Lung (tissue), 12 donors: Measurements from ENCODE around the gene GOT1. TPM values are rescaled to one million over a fixed set of nuclear protein-coding genes. Genes with fewer than 3 reads are reported as not detected.

Experiments used
- ATAC-seq: fragments of 200-7000 bp; cut with Tn5 transposase; one replicate; pipeline ENCODE4 v1.9.1; 2020; ENCODE audit warnings: moderate number of reproducible peaks; ENCODE audit not compliant: insufficient read depth, low FRiP score
- DNase-seq, 3 donors: peaks; one replicate each; pipeline ENCODE4 v3.0.0-alpha.2; 2013 to 2017
- H3K27ac ChIP-seq, 2 donors: one replicate each; pipeline ENCODE4 v1.5.1; 2013; ENCODE audit warnings: mild to moderate bottlenecking in 2 of 2, moderate library complexity in 2 of 2, control low read depth in 1 of 2, inconsistent platforms in 1 of 2, low read depth in 1 of 2, low read length in 1 of 2
- H3K27me3 ChIP-seq, 3 donors: one replicate each; pipeline ENCODE4 v1.5.1; 2013; ENCODE audit warnings: low read length in 2 of 3; ENCODE audit not compliant: control insufficient read depth in 3 of 3, insufficient read depth in 3 of 3
- H3K36me3 ChIP-seq, 4 donors: one replicate each; pipeline ENCODE4 v1.5.1; 2013; ENCODE audit warnings: low read length in 4 of 4, mild to moderate bottlenecking in 1 of 4, moderate library complexity in 1 of 4; ENCODE audit not compliant: control insufficient read depth in 4 of 4, insufficient read depth in 4 of 4
- H3K4me1 ChIP-seq, 5 donors: one replicate each; pipeline ENCODE4 v1.5.1; 2013; ENCODE audit warnings: low read length in 5 of 5, mild to moderate bottlenecking in 2 of 5, moderate library complexity in 1 of 5; ENCODE audit not compliant: control insufficient read depth in 5 of 5, insufficient read depth in 5 of 5
- H3K4me3 ChIP-seq: one replicate; pipeline ENCODE4 v1.5.1; 2013; ENCODE audit warnings: mild to moderate bottlenecking, control low read depth, moderate library complexity
- H3K9ac ChIP-seq, 2 donors: one replicate each; pipeline ENCODE4 v1.5.1; 2013; ENCODE audit warnings: low read length in 2 of 2, control low read depth in 1 of 2; ENCODE audit not compliant: insufficient read depth in 1 of 2
- H3K9me3 ChIP-seq, 4 donors: one replicate each; pipeline ENCODE4 v1.5.1; 2013; ENCODE audit warnings: low read length in 3 of 4, mild to moderate bottlenecking in 1 of 4, moderate library complexity in 1 of 4; ENCODE audit not compliant: control insufficient read depth in 4 of 4, insufficient read depth in 3 of 4
- WGBS, 2 donors: extraction: QIAGEN DNeasy Blood & Tissue Kit; methylation state at CpG; one replicate each; pipeline ENCODE4 v1.1.7; 2013; 5-methylcytosine and 5-hydroxymethylcytosine counted together
- polyA plus RNA-seq, 2 donors: library from polyadenylated mRNA; stranded (reverse); fragments of 200-250 nt; gene quantifications; one replicate each; pipeline ENCODE4 v1.2.1, GENCODE V29; 2013
- total RNA-seq, 2 donors: library from RNA; depleted of rRNA in 1 of 2; stranded (reverse); fragments of >200 nt in 1 of 2; gene quantifications; one replicate each; pipeline ENCODE4 v1.2.1, GENCODE V29; 2014 to 2021
- TF ChIP-seq, protein P1 (sequence below): IDR thresholded peaks from 2 replicates; pipeline ENCODE4 v1.5.1; 2012; ENCODE audit warnings: mild to moderate bottlenecking; ENCODE audit errors: control extremely low read depth, extremely low read depth
- donor health status: control.
- donor health status: control.
- donor health status: Bipolar disorder and iron deficiency.
- donor health status: healthy.
- donor health status: DM: yes; HTN: yes; CAD: no.

GOT1 gene
- total and polyA plus RNA-seq, 4 donors = 14.6 to 35.3 (median 24.0) TPM

DNA sequence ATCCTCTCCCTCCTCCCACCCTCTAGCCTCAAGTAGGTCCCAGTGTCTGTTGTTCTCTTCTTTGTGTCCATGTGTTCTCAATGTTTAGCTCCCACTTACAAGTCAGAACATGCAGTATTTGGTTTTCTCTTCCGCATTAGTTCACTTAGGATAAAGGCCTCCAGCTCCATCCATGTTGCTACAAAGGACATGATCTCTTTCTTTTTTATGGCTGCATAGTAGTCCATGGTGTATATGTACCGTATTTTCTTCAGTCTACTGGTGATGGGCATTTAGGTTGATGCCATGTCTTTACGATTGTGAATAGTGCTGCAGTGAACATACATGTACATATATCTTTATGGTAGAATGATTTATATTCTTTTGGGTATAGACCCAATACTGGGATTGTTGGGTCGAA is 1.6 kb upstream of the GOT1 start:
- DNase-seq (no peak), ATAC-seq (no peak)
- Histone ChIP-seq H3K9me3 (no peaks in the 10 kb centered on the region), H3K9ac (no peak overlapping the region), H3K36me3 (peaks cover 0 to 3% (median 1%) of the 10 kb centered on the region in 4 donors), H3K27ac (peak overlapping the region in 1 of 2 donors; percentile 97), H3K27me3 (no peaks in the 10 kb centered on the region), H3K4me1 (peaks cover 0 to 15% (median 4%) of the 10 kb centered on the region in 5 donors), H3K4me3 (no peak overlapping the region)
- 94 to 96% methylated on average over 4 of the region's 4 CpGs for WGBS, 2 donors
- TF ChIP-seq, protein P1, sequence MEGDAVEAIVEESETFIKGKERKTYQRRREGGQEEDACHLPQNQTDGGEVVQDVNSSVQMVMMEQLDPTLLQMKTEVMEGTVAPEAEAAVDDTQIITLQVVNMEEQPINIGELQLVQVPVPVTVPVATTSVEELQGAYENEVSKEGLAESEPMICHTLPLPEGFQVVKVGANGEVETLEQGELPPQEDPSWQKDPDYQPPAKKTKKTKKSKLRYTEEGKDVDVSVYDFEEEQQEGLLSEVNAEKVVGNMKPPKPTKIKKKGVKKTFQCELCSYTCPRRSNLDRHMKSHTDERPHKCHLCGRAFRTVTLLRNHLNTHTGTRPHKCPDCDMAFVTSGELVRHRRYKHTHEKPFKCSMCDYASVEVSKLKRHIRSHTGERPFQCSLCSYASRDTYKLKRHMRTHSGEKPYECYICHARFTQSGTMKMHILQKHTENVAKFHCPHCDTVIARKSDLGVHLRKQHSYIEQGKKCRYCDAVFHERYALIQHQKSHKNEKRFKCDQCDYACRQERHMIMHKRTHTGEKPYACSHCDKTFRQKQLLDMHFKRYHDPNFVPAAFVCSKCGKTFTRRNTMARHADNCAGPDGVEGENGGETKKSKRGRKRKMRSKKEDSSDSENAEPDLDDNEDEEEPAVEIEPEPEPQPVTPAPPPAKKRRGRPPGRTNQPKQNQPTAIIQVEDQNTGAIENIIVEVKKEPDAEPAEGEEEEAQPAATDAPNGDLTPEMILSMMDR = no peak

DNA sequence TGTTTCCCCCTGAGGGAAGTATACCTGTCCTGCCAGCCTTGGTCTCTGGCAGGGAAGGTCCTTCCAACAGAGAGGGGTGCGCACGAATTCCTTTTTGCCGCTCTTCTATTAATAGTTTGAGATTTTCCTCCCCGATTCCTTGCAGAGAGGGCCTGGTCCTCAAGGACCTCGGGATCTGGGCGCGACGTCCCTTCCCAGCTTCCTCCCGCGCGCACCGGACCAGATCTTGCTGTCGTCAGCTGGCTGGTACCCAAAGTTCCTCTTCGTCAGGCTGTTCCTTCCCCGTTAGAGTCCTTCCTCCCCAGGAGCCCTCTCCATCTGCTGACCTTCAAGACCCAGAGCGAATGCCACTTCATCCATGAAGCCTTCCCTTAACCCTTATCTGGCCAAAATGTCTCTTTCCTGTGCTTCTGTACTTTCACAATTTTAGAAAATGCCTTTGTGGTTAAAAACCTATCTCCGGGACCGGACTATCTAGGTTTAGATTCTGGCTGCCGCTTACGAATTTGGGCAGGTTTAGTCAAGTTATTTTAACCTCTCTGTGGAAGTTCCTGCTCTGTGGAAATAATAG is 851 bp upstream of the GOT1 start:
- H3K9me3 ChIP-seq = no peaks in the 10 kb centered on the region
- no peaks in the 10 kb centered on the region for H3K27me3 ChIP-seq
- ATAC-seq (peak; percentile 28), DNase-seq (peak in 2 of 3 donors; percentile 52 to 63)
- peaks cover 0 to 15% (median 4%) of the 10 kb centered on the region in 5 donors for H3K4me1 ChIP-seq
- peaks cover 0 to 4% (median 1%) of the 10 kb centered on the region in 4 donors for H3K36me3 ChIP-seq
- H3K9ac ChIP-seq = peak overlapping the region; percentile 75 to 91
- H3K27ac ChIP-seq = peak overlapping the region; percentile 92 to 97
- H3K4me3 ChIP-seq = peak overlapping the region; percentile 62
- WGBS, 2 donors = 0 to 2% methylated on average over 20 of the region's 20 CpGs
- TF ChIP-seq, protein P1 = no peak

DNA sequence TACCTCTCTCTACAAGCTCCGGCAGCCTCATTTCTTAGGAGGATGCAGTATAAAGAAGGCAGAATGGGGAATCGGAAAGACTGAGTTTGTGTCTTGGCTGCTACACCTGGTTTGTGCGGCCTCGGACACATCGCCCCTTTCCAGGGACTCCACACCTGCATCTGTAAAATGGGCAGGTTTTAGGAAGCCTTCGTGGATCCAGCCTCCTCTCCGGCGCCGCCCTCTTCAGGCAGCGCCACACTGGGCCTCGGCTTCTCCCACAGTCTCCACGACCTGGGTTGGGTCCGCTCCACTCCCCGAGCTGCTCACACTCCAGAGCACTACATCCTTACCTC is 341 bp downstream of the GOT1 start:
- 9 to 10% methylated on average over 14 of the region's 14 CpGs for WGBS, 2 donors

More for the DNA sequence above, 341 bp downstream of the GOT1 start:
- no peaks in the 10 kb centered on the region for H3K27me3 ChIP-seq
- H3K36me3 ChIP-seq = peaks cover 3 to 8% (median 6%) of the 10 kb centered on the region in 4 donors
- DNase-seq (no peak), ATAC-seq (peak; percentile 9)
- peak overlapping the region; percentile 66 to 79 for H3K9ac ChIP-seq
- no peaks in the 10 kb centered on the region for H3K9me3 ChIP-seq
- peak overlapping the region; percentile 87 to 88 for H3K27ac ChIP-seq
- peak overlapping the region; percentile 88 for H3K4me3 ChIP-seq
- H3K4me1 ChIP-seq = peaks cover 0 to 15% (median 4%) of the 10 kb centered on the region in 5 donors
- TF ChIP-seq, protein P1 = no peak
